GM12878 (cell line): ENCODE data around the gene CYS1. TPM values are rescaled to one million over a fixed set of nuclear protein-coding genes. Genes with fewer than 3 reads are reported as not detected.

ENCODE experiments used
- ATAC-seq: fragments of 200-7000 bp; cut with Tn5 transposase; 3 replicates; pipeline ENCODE4 v1.9.1; 2020; ENCODE audit warnings: mild to moderate bottlenecking, moderate library complexity
- BruUV-seq: library from RNA; stranded (reverse); fragments of 400-500 nt; replicated peaks from 2 replicates; lab custom pipeline; 2021; lab: Mats Ljungman, UMichigan
- CTCF ChIA-PET: fragments of 300-600 bp; sonication (Branson Sonifier 250); formaldehyde crosslinking; extraction: SDS; loops from one replicate; lab custom pipeline; 2021; ENCODE audit warnings: inconsistent platforms; lab: Yijun Ruan, JAX
- POLR2A ChIA-PET: fragments of 350-600 bp; formaldehyde crosslinking; extraction: SDS; loops from one replicate; lab custom pipeline; 2021; ENCODE audit warnings: inconsistent platforms; lab: Charles Lee
- RAD21 ChIA-PET: fragments of 300-600 bp; sonication (Branson Sonifier 250); formaldehyde crosslinking; loops from one replicate; lab custom pipeline; 2023; ENCODE audit warnings: antibody characterized with exemption; ENCODE audit not compliant: unreplicated experiment; lab: Charles Lee
- SMC1A ChIA-PET: fragments of 300-600 bp; sonication (Branson Sonifier 250); formaldehyde crosslinking; loops from one replicate; lab custom pipeline; 2023; ENCODE audit not compliant: unreplicated experiment, uncharacterized antibody; lab: Charles Lee
- DNase-seq: peaks from one replicate; pipeline ENCODE4 v3.0.0-alpha.2; 2011; ENCODE audit warnings: low read depth, low spot score
- FAIRE-seq: peaks from 3 replicates; lab custom pipeline; 2011; peaks lifted over from hg19 to GRCh38; lab: Jason Lieb, UNC
- H2AFZ ChIP-seq: 2 replicates; pipeline ENCODE4 v1.6.0; 2011; ENCODE audit warnings: low read depth, low read length, control low read depth; ENCODE audit not compliant: control insufficient read depth
- H3K27ac ChIP-seq: 2 replicates; pipeline ENCODE4 v1.5.1; 2011; ENCODE audit warnings: control low read depth; ENCODE audit not compliant: control insufficient read depth, insufficient read depth
- H3K27me3 ChIP-seq, 2 experiments: replicated peaks in 1 of 2; 2 replicates each; pipeline versions ENCODE4 v1.6.0 to v1.6.1; 2011; ENCODE audit warnings: low read length in 1 of 2; ENCODE audit not compliant: control insufficient read depth in 2 of 2, insufficient read depth in 2 of 2
- H3K36me3 ChIP-seq, 2 experiments: 2 replicates each; pipeline ENCODE4 v1.5.1; 2011; ENCODE audit warnings: low read length in 1 of 2; ENCODE audit not compliant: control insufficient read depth in 2 of 2, insufficient read depth in 2 of 2
- H3K4me1 ChIP-seq: 2 replicates; pipeline ENCODE4 v1.6.1; 2011; ENCODE audit warnings: mild to moderate bottlenecking, low read length, moderate library complexity, mixed read lengths; ENCODE audit not compliant: control insufficient read depth, insufficient read depth
- H3K4me2 ChIP-seq: 2 replicates; pipeline ENCODE4 v1.6.0; 2011; ENCODE audit warnings: control low read depth; ENCODE audit not compliant: control insufficient read depth, insufficient read depth
- H3K4me3 ChIP-seq: fragments of 200-600 bp; sonication (generic); 2 replicates; pipeline ENCODE4 v1.5.1; 2016
- H3K79me2 ChIP-seq: 2 replicates; pipeline ENCODE4 v1.6.0; 2011; ENCODE audit warnings: low read length; ENCODE audit not compliant: control insufficient read depth, insufficient read depth
- H3K9ac ChIP-seq: 2 replicates; pipeline ENCODE4 v1.8.0; 2011; ENCODE audit warnings: low read length, control low read depth, mixed read lengths; ENCODE audit not compliant: control insufficient read depth, insufficient read depth
- H3K9me3 ChIP-seq: replicated peaks from 3 replicates; pipeline ENCODE4 v1.5.1; 2011; ENCODE audit warnings: mild to moderate bottlenecking, low read length; ENCODE audit not compliant: control insufficient read depth, insufficient read depth
- H4K20me1 ChIP-seq: 2 replicates; pipeline ENCODE4 v1.6.0; 2011; ENCODE audit not compliant: control insufficient read depth, insufficient read depth
- BRCA1 ChIP-seq: IDR thresholded peaks from 2 replicates; pipeline ENCODE4 v1.6.1; 2011; ENCODE audit warnings: low read depth, low read length, improper control_type of control experiment
- CBX5 ChIP-seq: sonication (generic); IDR thresholded peaks from 2 replicates; pipeline ENCODE4 v1.6.1; 2016; ENCODE audit warnings: low read depth, moderate library complexity, mild to moderate bottlenecking, inconsistent platforms
- CHD2 ChIP-seq: IDR thresholded peaks from 2 replicates; pipeline ENCODE4 v1.6.1; 2011; ENCODE audit warnings: low read depth, low read length, improper control_type of control experiment, borderline replicate concordance
- HDAC6 ChIP-seq: fragments of 200-600 bp; sonication (generic); IDR thresholded peaks from one replicate; pipeline ENCODE4 v1.8.0; 2017; ENCODE audit warnings: antibody characterized with exemption; ENCODE audit not compliant: unreplicated experiment
- LARP7 ChIP-seq: fragments of 450-650 bp; IDR thresholded peaks from 2 replicates; pipeline ENCODE4 v1.6.1; 2017; ENCODE audit warnings: mild to moderate bottlenecking
- MTA3 ChIP-seq: IDR thresholded peaks from 2 replicates; pipeline ENCODE4 v1.6.1; 2012; ENCODE audit warnings: low read length, inconsistent platforms, borderline replicate concordance
- PAX5 ChIP-seq: IDR thresholded peaks from 2 replicates; pipeline ENCODE4 v1.6.1; 2011; ENCODE audit warnings: low read depth, low read length, borderline replicate concordance
- PAX8 ChIP-seq: fragments of 450-650 bp; IDR thresholded peaks from 2 replicates; pipeline ENCODE4 v1.6.1; 2017; ENCODE audit warnings: mild to moderate bottlenecking, moderate library complexity
- POLR2AphosphoS2 ChIP-seq: IDR thresholded peaks from 2 replicates; pipeline ENCODE4 v1.6.1; 2011; ENCODE audit warnings: low read depth, mild to moderate bottlenecking, low read length, improper control_type of control experiment, moderate library complexity
- SIN3A ChIP-seq: IDR thresholded peaks from 2 replicates; pipeline ENCODE4 v1.6.1; 2012; ENCODE audit warnings: low read depth, low read length, improper control_type of control experiment
- SMAD5 ChIP-seq: IDR thresholded peaks from 2 replicates; pipeline ENCODE4 v1.6.1; 2016; ENCODE audit warnings: antibody characterized with exemption, low read depth
- SRF ChIP-seq, 2 experiments: IDR thresholded peaks; 2 replicates each; pipeline ENCODE4 v1.6.1; 2011; ENCODE audit warnings: low read depth in 2 of 2, low read length in 2 of 2, mild to moderate bottlenecking in 1 of 2, moderate library complexity in 1 of 2
- STAT1 ChIP-seq: fragments of 450-650 bp; conservative IDR thresholded peaks from 2 replicates; pipeline ENCODE4 v1.6.1; 2014; ENCODE audit warnings: antibody characterized with exemption, mild to moderate bottlenecking
- TCF7 ChIP-seq: IDR thresholded peaks from 2 replicates; pipeline ENCODE4 v1.6.1; 2014; ENCODE audit warnings: antibody characterized with exemption, borderline replicate concordance
- WRNIP1 ChIP-seq: IDR thresholded peaks from 2 replicates; pipeline ENCODE4 v1.6.1; 2011; ENCODE audit warnings: low read depth, low read length, improper control_type of control experiment, borderline replicate concordance
- ZNF274 ChIP-seq: IDR thresholded peaks from one replicate; pipeline ENCODE4 v1.8.0; 2011; ENCODE audit not compliant: insufficient read length, insufficient read depth
- ZSCAN29 ChIP-seq: fragments of 450-650 bp; IDR thresholded peaks from 2 replicates; pipeline ENCODE4 v1.6.1; 2017; ENCODE audit warnings: mild to moderate bottlenecking, moderate library complexity
- WGBS: methylation state at CpG from one replicate; pipeline ENCODE4 v1.1.6; 2016; ENCODE audit warnings: low lambda C conversion rate; ENCODE audit not compliant: insufficient replicate concordance, insufficient coverage; ENCODE audit errors: missing lambda C conversion rate; 5-methylcytosine and 5-hydroxymethylcytosine counted together
- in situ Hi-C: fragments of 300-500 bp; cut with MboI; formaldehyde crosslinking; loops from 9 replicates; pipeline ENCODE4 v1.14.3; 2018; ENCODE audit warnings: mixed read lengths
- intact Hi-C: fragments of 100-400 bp; cut with micrococcal nuclease; formaldehyde crosslinking; loops from one replicate; pipeline ENCODE4 v1.14.2; 2022; ENCODE audit not compliant: unreplicated experiment
- polyA plus RNA-seq, 11 experiments: library from polyadenylated mRNA; depleted of rRNA in 4 of 11; unstranded in 6 of 11; stranded (reverse) in 5 of 11; fragments of >200 nt; fragmentation: Nextera tagmentation in 4 of 11; fragmentation: Illumina TruSeq in 1 of 11; extraction: Ambion mirVana in 4 of 11; extraction: Trizol in 1 of 11; gene quantifications; 1 replicate in 1 of 11; 2 replicates in 10 of 11; pipeline versions ENCODE4 v1.2.1 to v1.2.3, GENCODE V29; 2011 to 2016; ENCODE audit warnings: inconsistent platforms in 2 of 11, missing spikeins in 2 of 11, low read depth in 1 of 11
- total RNA-seq, 4 experiments: library from RNA; depleted of rRNA in 3 of 4; stranded (reverse); fragments of >200 nt in 3 of 4; fragmentation: Illumina TruSeq in 1 of 4; extraction: Trizol in 1 of 4; gene quantifications; 2 replicates each; pipeline versions ENCODE4 v1.2.1 to v1.2.3, GENCODE V29; 2013 to 2021
- TF ChIP-seq, protein P1 (sequence below): IDR thresholded peaks from 2 replicates; pipeline ENCODE4 v1.6.1; 2011; ENCODE audit warnings: borderline replicate concordance, low read depth, mild to moderate bottlenecking, moderate library complexity, low read length; ENCODE audit not compliant: insufficient read depth, poor library complexity, severe bottlenecking

The CYS1 gene
- total and polyA plus RNA-seq, 10 of the 15 experiments (the other 5 are each of a cell fraction or from before 2014, with no cell fraction given) = 0.35 to 6.4 (median 2.5) TPM

DNA sequence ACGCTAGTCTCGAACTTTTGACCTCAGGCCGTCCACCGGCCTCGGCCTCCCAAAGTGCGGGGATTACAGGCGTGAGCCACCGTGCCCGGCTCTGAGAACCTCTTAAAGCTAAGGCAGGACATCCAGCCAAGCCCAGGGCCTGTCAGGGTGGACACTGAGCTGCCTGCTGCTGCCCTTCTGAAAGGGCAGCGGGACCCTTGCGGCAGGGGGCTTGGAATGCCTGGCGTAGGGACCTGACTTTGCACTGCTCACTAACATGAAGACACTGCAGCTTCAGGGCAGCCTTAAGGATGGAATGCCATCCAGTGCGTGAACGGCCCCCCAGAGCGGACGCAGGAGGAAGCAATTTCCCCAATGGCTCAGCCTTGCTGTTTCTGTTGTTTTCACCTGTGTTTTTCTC lies 9.0 kb downstream of the CYS1 start:
- no peak overlapping the region for H3K4me2 ChIP-seq
- H4K20me1 ChIP-seq = no peaks in the 10 kb centered on the region
- no peak for ATAC-seq
- no peaks in the 10 kb centered on the region for H3K27me3 ChIP-seq
- H3K4me3 ChIP-seq = no peak overlapping the region
- H3K9me3 ChIP-seq = peaks cover 2% of the 10 kb centered on the region; the same call in 2 of the 3 replicates
- POLR2A ChIA-PET = interaction anchor here (1.3 kb wide), 1 partner anchor 58 kb away, joined by 4 read pairs; no protein-coding TSS in a partner anchor
- no peaks in the 10 kb centered on the region for H3K36me3 ChIP-seq
- CTCF ChIA-PET = interaction anchor here (0.6 to 22.8 kb wide), 14 partner anchors 21 to 1235 kb away, joined by 3 to 983 read pairs (median 6); no protein-coding TSS in a partner anchor
- H3K79me2 ChIP-seq = no peaks in the 10 kb centered on the region; the same call in 1 of the 2 replicates
- peaks cover 10% of the 10 kb centered on the region for H3K4me1 ChIP-seq
- H3K9ac ChIP-seq = no peak overlapping the region
- no peak for TF ChIP-seq TCF7
- no peak for TF ChIP-seq LARP7
- no peak for TF ChIP-seq SRF (IDR thresholded peaks at IDR 0.05; ENCODE audit: low read depth in 2 of 2, low read length in 2 of 2)
- TF ChIP-seq CBX5 = no peak
- TF ChIP-seq, all 136 proteins: peak for 0
- Histone ChIP-seq H2AFZ (no peak overlapping the region), H3K27ac (no peak overlapping the region)
- WGBS = 85% methylated on average over 16 of the region's 16 CpGs
- SMC1A ChIA-PET = interaction anchor here (0.8 to 13.9 kb wide), 7 partner anchors 10 to 364 kb away, joined by 3 to 236 read pairs (median 34); no protein-coding TSS in a partner anchor
- FAIRE-seq (no peak), DNase-seq (no peak)
- RAD21 ChIA-PET = interaction anchor here (1.5 to 13.2 kb wide), 9 partner anchors 12 to 364 kb away, joined by 5 to 216 read pairs (median 15); no protein-coding TSS in a partner anchor
- intact Hi-C loops (no loop called here), in situ Hi-C loops (loop anchor here (5.0 kb wide), 1 partner anchor 596 kb away; no protein-coding TSS in a partner anchor)
- BruUV-seq = no TSS peak

DNA sequence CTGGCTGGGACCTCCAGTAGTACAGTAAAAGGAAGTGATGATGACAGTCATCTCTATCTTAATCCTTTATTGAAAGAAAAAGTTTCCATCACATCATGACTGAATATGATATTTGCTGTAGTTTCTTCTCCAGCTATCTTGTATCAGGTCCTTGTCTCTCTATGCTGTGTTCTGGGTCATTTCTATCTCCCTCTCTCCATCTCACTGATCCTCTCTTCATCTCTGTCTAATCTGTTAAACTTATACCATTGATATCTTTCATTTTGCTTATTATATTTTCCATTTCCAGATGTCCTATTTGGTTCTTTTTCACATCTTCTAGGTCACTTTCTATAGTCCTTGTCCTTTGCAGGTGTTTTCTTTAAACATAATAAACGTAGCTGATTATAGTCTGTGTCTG lies 12.3 kb downstream of the CYS1 start:
- SMC1A ChIA-PET = interaction anchor here (0.8 to 13.9 kb wide), 4 partner anchors 11 to 264 kb away, joined by 3 to 236 read pairs (median 4); no protein-coding TSS in a partner anchor
- intact Hi-C loops = no loop called here
- Histone ChIP-seq H3K9ac (no peak overlapping the region), H3K27me3 (no peaks in the 10 kb centered on the region), H3K4me3 (no peak overlapping the region), H3K36me3 (no peaks in the 10 kb centered on the region), H3K79me2 (no peaks in the 10 kb centered on the region), H3K4me1 (no peaks in the 10 kb centered on the region; the same call in 1 of the 2 replicates), H3K9me3 (peaks cover 2% of the 10 kb centered on the region; the same call in 2 of the 3 replicates), H3K27ac (no peak overlapping the region), H3K4me2 (no peak overlapping the region), H4K20me1 (no peaks in the 10 kb centered on the region), H2AFZ (no peak overlapping the region)
- FAIRE-seq = no peak
- no TSS peak for BruUV-seq
- no peak for DNase-seq
- ATAC-seq = no peak
- in situ Hi-C loops = no loop called here
- 63% methylated on average over 1 of the region's 1 CpG for WGBS
- CTCF ChIA-PET = interaction anchor here (1.0 to 22.8 kb wide), 6 partner anchors 11 to 592 kb away, joined by 3 to 983 read pairs (median 4); no protein-coding TSS in a partner anchor
- POLR2A ChIA-PET = no interaction called here
- RAD21 ChIA-PET = interaction anchor here (0.6 to 1.7 kb wide), 2 partner anchors 19 to 29 kb away, joined by 3 to 4 read pairs; no protein-coding TSS in a partner anchor
- TF ChIP-seq PAX5 (no peak), WRNIP1 (no peak), ZNF274 (no peak), CHD2 (no peak), BRCA1 (no peak), SIN3A (no peak), PAX8 (no peak), POLR2AphosphoS2 (no peak), ZSCAN29 (no peak), HDAC6 (no peak), MTA3 (no peak), STAT1 (no peak), SMAD5 (no peak)
- TF ChIP-seq, protein P1, sequence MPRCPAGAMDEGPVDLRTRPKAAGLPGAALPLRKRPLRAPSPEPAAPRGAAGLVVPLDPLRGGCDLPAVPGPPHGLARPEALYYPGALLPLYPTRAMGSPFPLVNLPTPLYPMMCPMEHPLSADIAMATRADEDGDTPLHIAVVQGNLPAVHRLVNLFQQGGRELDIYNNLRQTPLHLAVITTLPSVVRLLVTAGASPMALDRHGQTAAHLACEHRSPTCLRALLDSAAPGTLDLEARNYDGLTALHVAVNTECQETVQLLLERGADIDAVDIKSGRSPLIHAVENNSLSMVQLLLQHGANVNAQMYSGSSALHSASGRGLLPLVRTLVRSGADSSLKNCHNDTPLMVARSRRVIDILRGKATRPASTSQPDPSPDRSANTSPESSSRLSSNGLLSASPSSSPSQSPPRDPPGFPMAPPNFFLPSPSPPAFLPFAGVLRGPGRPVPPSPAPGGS = no peak
